ENCODE data around the gene HOXB6.

HOXB6 gene

GRCh38 chr17:48609033-48609432 lies 4.2 kb upstream of the HOXB6 start:
- no peak for FAIRE-seq

GRCh38 chr17:48608494-48608834 lies 3.7 kb upstream of the HOXB6 start:
- no peak for FAIRE-seq

DNA sequence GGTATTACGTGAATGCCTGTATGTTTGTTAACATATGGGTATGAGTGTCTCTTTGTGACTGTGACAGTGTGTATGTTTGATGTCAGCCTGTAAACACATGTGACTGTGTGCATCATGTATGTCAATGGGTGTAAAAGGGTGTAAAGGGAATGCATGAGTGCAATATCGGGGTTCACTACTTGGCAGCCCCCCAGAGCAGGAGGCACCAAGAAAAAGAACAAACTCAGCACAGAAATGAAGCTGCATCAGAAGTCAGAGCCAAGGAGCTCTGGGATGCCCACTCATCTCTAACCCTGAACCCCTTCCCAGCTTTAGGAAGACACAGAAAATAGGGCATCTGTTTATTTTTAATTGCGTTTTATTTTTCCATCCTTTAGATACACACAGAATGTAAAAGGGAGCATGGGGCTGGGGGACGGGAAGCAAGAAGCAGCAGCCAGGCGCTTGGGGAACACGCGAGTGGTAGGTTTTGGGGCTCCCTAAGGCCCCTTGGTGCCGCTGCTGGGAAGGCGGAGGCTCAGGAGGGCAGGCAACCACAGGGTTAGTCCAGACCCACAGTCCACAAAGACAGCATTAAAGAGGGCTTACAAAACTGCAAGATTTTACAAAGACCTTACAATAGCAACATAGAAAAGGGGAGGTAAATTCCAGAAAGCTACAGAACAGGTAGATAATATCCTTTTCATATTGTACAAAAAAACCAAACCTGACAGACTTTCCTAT lies 2.3 kb upstream of the HOXB6 start:
- FAIRE-seq = no peak

GRCh38 chr17:48605991-48606891 lies 1.5 kb upstream of the HOXB6 start:
- FAIRE-seq = no peak

GRCh38 chr17:48605409-48605919 lies 678 bp upstream of the HOXB6 start:
- no peak for FAIRE-seq

DNA sequence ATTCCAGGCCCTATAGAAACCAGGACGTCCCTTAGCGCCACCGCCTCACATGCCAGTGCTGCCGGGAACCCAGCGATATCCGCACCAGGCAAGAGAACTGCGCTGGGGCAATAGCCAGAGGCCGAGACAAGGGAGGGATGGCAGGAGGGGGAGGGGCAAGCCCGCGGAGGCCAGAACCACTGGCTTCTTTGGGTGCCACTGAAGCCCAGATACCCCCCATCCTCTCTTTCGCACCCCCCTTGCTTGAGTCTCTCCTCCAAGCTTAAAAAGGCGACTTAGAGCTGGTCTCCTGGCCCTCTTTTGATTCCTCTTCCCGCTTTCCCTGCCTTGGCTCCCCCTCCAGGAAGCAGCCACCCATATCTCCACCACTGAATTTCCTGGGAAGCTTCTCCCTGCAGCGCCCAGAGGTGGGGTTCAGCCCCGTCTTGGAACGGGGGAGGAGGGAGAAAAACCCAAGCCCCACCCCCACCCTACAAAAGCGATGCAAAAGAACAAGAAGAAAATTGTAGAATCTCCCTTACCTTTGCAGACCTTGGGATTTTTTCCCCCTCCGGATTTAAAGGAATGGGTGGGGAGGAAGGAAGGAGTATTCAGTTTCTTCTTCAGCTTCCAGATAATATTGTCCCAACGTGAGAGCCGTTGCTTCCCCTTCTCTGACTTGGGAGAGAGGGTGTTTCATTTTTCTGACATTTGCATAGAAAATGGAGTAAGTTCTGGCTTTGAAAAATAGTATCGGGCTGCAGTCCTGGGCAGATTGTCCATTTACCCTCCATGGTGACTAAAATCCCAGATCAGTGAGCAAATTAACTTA lies 622 bp downstream of the HOXB6 start:
- no peak for FAIRE-seq

DNA sequence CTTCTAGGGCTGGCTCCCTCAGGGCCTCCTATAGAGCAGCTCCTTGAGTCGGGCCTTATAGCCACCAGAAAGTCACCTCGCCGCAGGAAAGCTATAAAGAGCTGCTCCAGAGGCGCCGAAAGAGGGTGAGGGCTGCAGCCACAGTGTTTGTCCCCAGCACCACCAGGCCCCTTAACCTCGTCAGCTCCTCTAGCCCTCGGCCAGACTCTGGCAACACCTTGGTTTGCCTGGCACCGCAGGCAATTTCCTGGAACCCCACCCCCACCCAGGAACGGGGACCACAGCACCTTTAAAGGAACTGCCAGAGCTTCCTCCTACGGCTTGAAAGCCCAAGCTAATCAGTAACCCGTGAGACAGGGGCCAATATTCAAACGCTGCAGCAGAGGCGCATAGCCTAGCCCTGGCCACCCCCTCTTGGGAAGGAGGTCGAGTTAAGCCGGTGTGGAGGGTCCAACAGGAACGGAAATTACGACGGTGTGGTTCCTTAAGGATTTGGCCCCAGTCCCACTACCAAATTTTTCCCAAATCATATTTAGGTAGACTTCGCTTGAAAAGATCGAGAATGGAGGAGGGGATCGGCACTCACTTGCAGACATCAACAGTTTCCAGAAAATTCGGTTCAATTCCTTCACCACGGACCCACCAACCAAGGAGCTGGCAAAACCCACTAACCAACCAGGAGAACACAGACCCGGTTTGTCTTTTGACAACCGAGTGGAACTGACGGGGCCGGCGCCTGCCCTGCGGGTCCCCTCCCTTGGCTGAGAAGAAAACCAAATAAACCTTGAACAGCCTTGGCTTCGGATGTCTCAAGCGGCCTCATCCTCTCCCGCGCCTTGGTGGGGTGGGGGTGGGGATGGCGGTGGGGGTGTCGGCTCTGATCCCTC lies 3.0 kb downstream of the HOXB6 start:
- no peak for FAIRE-seq

DNA sequence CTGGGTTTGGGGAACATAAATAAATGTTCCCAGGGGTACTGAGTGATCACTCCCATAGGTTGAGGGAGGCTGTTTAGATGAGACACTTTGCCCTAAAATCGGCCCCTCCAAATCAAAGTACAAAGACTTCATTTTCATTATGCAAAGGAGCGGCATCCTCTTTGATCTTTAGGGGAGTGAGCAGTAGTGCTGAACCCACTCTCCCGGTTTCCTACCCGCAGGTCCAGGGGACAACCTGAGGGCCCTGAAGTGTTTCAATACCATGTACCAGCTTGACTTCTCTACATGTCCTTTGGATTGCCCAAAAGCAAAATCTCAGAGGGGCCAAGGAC lies 3.6 kb downstream of the HOXB6 start:
- FAIRE-seq = no peak

DNA sequence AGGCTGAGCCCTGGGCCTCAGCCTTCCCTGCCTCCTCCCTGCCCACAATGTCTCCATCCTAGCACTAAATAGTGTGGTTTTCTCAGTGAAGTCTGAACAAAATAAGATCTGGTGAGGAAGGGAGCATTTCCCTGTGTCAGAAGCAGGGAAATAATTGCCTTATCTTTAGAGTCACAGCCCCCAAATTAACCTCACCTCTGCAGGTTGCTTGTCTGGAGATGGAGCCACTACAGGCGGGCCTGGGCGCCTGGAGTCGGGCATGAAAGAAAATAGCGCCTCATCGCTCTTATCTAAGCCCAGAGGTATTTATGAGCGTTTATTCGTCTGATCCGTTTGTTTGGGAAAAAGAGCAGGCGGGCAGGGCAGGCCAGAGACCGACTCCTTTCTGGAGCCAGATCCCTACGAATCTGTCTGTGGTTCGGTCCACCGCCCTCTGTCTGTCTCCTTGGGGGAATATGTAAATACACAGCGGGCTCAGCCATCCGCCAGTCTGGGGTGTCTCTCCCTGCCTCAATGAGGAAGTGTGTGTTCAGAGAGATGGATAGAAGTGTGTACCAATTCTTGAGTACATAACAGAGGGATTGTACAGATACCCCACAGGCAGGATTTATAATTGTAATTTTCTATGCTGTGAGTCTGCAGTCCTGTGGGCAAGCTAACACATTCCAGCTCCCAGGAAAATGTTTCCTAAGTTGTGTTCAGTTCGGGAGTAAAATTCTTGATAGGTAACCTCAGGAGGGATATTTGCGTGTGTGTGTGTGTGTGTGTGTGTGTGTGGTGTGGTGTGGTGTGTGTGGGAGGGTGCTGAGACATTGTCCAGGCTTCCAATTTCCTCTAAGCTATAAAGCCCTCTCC lies 4.3 kb downstream of the HOXB6 start:
- no peak for FAIRE-seq

- no peak for FAIRE-seq
These were observed 5.4 kb downstream of the HOXB6 start for GRCh38 chr17:48599354-48599753.

DNA sequence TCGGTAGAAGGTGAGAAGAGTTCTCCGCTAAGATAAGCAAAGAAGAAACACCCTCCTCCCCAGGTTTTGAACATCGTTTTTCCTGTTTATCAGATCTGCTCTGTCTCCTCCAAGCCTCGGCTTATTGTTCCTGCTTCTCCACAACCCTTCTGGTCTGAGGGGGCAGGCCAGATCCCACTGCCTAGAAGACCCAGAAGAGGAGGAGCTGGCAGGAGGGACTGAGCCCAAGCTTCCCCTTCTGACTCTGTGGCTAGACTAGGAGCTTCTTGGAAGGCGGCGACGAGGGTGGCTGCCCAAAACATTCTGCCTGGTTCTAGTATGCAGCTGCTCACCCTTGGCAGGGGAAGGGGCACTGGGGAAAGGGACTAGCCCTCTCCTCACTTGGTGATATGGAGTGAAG lies 6.0 kb downstream of the HOXB6 start:
- FAIRE-seq = no peak

DNA sequence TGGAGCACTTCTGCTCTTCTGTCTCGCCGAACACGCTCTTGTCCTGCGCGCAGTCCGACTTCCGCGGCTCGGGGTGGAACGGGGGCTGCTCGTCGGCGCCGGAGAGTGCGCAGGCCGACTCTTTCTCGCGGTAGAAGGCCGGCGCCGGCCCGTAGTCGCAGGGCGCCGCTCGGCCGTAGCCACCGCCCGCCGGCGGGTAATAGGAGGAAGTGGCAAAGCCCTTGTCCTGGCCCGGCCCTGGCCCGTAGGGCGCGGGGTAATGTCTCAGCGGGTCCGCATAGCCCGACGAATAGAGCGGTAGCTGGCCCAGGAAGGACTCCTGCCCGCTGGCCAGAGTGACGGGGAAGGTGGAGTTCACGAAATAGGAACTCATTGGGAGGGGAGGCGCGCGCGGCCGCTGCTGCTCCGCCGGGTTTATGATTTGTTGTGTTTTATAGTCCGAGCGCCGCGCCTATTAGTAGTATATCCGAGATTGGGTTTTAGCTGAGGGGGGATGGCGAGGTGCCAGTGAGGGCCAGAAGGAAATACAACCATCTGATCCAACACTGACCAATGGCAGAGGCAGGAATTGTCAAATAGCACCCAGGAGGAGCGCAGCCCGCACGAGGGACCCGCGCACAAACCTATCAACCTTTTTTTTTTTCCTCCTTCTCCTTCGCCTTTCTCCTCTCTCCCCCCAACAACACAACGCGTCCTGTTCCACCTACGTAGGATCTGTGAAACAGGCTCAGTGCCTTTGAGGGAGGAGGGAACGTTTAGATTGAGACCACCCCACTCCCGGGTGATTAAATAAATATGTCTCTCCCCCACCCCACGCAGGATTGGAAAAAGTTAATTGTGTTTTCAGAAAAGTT lies 6.8 kb downstream of the HOXB6 start:
- FAIRE-seq = no peak

GRCh38 chr17:48597528-48597777 lies 7.3 kb downstream of the HOXB6 start:
- no peak for FAIRE-seq

GRCh38 chr17:48596735-48597527 lies 7.9 kb downstream of the HOXB6 start:
- FAIRE-seq = no peak

GRCh38 chr17:48596000-48596734 lies 8.6 kb downstream of the HOXB6 start:
- no peak for FAIRE-seq

DNA sequence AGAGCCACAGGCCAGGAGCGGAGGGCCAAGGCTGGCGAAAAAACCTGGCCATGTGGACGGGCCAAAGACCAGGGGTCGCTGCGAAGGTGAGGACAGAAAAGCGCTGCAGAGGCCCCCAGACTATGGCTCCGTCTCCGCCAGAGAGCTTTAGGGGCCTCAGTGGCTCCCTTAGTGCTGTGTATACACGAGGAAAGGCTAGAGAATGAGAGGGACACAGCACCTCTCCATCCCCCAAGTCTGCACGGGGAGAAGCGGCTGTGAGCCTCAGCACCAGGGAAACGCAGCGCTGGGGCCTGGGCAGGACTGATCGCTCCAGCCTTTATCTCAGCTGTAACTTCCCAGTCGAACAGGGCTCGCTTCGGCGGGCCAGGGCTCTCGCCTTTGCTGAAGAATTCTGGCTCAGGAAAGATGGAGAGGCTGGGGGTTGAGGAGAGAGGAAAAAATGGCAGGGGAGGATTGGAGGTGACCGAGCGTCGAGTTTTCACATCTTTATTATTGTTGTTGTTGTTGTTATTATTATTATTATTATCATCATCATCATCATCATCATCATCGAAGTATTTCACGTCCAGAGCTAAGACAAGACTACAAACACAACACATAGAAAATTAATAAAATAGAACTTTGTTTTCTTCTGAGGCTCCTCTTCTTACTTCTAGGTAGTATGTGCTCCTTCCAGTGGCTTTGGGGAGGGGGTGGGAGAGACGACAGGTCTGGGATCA lies 9.3 kb downstream of the HOXB6 start:
- FAIRE-seq = no peak

- no peak for FAIRE-seq
These were observed 10.1 kb downstream of the HOXB6 start for GRCh38 chr17:48594538-48595277.
